NCI-H2227 treated with DMSO at 0.1 percent for 48 hours (cell line): ENCODE results near the gene CACNA1C.

Source experiments
- DNase-seq: peaks from one replicate; lab custom pipeline; 2025; lab: John Stamatoyannopoulos, UW

The CACNA1C gene

DNA sequence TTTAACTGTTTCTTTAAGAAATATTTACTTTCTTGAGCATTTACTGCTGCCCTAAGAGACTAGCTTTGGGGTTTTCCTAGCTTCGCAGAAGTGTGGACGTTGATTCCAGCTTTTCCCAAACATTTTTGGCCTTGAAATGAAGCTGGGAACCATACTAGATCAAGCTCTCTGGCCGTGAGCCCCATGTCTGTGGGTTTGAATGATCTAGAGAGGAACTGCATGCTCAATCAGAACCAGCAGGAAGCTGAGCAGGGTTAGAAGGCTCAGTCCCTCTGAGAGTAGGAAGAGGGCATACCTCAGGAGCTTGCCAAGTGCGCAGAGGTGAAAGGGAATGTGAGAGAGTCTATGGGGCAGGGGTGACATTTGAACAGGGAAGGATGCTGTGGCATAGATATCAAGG is 292.1 kb downstream of the CACNA1C start:
- no peak for DNase-seq

DNA sequence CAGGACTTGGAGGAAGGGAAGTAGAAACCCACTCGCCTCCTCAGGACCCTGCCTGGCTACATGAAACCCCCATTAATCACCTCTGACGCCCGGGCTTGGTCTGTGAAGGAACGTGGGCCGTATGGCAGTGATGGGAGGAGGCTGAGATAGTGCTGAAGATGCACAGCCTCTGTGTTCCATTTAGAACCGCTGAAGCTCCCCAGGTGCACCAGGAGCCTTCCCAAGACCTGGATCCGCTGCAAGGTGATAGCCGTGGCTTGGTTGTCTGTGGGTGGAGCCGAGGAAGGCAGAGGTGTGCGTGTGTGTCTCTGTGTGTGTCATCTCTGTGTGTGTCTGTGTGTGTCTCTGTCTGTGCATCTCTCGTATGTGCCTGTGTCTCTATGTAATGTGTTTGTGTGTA is 293.1 kb downstream of the CACNA1C start:
- no peak for DNase-seq

DNA sequence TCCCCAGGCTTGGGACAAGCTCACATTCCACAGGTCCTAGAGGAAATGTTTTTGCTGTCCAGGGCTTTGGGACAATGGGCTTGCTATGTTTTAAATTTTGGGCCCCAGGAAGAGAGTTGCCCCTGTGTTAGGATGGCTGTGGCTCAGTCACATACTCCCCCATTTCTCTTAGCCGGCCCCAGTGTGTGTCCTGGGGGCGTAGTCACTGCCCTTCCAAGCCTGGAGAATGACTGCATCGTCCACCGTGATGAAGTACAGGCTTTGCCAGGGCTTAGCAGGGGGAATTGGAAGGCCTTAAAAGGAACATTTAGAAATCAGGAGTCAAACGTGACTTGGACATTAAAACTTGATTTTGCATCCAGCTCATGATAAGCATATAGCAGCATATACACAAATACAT is 293.6 kb downstream of the CACNA1C start:
- no peak for DNase-seq

DNA sequence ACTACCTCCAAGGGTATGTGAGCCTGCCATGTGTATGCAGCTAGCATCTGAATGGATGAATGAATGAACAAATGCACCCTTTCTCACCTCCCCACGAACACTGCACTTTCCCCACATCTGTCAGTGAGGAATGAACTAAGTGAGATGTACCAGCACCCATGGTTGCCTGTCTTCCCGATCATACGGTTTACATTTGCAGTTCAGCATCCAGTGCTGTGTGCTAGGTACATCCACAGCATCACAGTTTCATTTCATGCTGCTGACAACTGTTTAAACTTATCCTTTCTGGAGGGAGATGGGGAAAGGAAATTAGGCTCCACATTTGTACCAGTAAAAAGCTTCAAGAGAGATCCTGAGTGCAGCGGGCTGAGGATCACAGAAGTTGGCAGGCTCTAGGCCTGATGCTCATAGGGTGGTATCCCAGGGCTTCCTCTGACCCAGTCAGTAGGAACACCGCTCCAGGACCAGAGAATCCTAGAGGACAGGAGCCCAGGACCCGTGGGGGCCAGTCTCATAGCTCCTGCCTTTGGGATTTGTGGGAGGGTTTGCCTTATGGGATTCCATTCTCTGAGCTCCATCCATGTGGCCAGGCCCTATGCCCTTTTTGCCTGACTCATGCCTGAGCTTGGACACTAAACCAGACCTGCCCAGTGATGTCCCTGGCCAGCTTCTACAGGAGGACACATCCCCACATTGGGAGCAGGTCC is 294.5 kb downstream of the CACNA1C start:
- DNase-seq: no peak

DNA sequence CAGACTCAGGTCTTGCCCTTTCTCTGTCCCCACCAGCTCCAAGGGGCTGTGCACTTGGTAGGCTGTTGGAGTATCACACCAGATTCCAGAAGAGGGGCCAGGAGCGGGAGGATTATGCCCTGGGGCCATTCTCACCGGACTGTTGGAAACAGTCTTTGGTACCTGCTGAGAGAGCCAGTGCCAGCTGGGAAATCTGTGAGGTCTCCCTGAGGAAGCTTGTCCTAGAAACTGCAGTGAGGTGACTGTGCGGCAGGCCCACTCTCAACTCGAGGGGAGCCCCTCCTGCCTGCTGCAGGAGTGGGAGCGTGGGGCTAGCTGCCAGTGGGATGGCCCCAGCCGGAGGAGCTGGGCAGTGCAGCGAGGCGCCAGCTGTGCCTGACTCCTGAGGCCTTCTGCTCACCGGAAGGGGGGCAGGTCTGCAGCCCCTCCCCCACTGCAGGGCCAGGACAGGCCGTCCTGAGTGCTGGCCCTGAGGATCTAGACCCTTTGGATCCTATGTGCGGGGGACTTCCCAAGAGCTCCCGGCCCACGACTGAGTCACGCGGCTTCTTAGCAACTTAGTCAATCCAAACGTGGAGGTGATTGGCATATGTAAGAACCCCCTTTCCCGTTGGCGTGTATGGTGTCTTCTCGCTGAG is 295.2 kb downstream of the CACNA1C start:
- DNase-seq: no peak

DNA sequence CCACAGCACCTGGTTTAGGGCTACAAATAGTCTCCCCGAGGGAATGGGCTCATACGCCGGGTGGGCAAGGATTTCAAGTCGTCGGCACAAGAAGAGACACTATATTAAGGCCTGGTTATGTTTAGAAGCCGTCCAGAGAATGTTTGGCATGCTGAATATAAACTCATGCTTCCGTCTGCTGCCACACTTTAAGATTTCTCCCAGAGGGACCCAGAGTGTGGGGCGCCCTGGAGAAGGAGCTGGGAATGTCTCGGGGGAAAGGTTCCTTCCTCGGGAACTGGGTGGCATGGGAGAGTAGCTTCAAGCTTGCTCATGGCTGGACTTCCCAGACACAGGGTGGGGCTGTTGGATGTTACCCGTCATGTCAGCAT is 295.7 kb downstream of the CACNA1C start:
- DNase-seq: no peak

DNA sequence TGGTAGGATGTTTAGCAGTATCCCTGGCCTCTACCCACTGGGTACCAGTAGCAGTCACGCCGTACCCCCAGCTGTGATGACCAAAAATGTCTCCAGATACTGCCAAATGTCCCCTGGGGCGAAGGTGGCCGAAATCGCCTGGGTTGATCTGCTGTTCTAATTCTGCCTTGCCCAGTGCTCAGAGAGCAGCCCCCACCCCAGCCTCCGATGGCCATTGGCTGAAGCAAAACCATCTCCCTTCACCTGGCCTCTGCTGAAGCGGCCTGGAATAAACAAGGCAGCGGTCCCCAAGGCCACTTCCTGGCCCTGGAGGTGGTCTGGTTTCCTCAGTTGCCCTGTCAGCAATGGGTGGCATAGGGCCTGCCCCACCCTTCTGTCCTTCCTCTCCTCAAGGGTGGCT is 298.4 kb downstream of the CACNA1C start:
- DNase-seq: no peak

DNA sequence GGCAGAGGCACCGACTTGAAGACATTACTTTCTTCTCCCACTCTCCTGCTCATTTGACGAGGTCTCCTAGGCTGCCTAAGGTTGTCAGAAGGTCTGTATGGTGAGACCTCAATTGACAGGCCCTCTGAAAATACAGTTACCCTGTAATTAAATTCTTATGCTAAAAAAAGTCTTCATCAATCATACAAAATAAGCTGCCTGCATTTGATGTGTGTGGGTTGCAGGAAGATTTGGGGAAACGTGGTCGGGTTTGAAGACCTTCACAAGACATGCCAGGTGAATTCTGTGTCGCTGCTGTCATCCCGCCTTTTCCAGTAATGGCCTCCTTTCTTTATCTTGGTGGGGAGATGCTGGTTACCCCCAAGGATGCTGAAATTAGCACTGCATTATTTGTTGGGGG is 299.4 kb downstream of the CACNA1C start:
- DNase-seq: no peak

DNA sequence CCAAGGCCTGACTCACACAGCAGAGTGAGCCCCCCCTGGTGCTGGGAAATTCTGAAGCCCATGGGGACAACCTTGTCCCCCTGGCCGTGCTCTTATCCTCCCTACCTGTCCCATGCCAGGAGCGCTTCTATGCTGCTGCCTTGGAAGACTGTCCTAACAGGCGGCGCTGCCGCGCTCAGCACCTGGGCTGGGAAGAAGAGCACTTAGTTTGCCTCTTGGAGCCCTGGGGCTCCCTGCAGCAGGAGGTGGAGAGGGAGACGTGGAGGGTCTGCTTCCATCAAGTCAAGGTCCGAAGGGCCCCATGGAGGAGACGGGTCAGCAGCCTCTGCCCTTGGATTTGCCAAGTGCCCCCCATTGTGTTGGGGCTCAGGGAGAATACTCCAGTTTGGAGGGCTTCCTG is 300.5 kb downstream of the CACNA1C start:
- no peak for DNase-seq

DNA sequence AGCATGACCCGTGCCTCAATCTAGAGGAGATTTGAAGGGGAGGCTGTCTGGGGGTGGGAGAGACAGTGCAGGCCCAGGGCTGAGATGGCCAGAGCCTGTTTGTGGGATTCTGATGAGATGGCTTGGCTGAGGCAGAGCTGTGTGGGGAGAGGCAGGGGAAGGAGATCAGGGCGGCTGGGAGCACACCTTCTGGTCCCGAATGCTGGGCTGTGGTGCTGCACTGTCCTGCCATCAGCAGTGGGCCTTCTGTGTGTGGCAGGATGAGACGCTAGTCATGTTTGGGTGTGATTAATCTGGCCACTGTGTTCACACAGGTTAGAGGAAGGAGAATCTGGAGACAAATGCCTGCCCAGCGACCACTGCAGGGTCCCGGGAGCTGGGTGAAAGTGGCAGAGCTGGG is 300.9 kb downstream of the CACNA1C start:
- no peak for DNase-seq

DNA sequence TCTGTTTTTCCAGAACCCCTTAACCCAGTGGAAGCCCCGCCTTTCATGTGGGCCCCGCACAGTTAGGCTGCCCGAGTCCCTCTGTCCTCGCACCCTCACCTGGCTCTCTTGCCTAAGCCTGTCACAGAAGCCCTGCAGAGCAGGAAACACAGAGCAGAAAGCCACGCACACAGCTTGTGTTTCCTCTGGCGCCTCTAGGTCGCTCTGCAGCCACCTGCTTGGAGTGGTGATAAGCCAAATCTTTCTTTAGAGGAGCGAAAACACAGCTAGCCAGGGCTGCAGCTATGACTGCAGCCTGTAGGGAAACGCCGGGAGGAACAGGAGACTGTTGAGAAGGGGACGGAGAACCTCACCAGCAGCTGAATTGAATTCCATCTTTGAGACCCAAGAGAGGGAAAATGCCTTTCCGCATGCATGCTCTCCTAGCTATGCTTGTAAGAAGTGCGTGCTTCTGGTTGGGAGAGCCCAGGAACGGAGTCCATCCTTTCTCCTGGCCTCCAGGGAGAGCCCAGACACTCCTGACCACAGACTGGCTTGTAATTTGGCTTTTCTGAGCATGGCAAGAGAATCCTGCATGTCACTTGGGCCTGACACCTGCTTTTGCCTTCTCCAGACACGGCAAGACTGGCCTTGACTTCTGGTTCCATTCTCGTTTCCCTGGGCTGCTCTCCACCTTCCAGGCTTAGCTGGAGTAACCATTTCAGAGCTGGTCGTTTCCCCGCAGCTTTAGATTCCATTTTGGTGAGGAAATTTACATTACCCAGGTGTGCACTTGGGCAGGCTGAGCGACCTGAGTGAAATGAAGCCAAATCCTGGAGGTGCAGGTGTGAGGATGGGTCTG is 301.6 kb downstream of the CACNA1C start:
- DNase-seq: no peak

DNA sequence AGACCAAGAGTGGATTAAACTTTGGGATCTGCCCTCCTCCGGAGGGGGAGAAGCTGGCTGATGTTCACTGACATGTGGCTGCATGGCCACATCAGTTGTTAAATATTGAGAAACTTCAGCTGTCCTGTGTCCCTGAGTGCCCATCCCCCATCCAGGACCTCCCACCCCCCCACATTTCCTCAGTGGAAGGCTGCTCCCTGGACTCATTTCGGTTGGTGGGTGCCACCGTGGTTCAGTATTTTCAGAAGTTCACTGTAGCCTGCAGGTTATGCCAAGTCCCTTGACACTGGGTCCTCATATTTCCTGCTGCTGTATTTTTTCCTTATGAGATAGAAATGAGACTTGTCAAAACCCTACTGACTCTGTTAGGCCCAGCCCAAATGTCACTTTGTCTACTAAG is 302.4 kb downstream of the CACNA1C start:
- no peak for DNase-seq

DNA sequence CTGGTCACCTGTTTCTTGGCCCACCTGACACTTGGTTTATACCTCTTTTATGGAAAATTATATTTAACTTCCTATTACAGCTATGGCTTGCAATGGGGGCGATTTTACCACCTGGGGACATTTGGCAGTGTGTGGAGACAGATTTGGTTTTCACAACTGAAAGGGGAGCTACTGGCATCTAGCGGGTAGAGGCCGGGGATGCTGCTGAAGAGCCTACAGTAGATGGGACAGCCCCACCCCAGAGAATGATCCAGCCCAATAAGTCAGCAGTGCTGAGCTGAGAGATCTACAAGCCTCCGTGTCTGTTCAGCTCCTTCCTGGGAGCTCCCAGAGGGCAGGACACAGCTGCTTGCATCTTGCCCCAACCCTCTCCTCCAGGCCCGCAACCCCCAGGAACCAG is 302.8 kb downstream of the CACNA1C start:
- DNase-seq: no peak

DNA sequence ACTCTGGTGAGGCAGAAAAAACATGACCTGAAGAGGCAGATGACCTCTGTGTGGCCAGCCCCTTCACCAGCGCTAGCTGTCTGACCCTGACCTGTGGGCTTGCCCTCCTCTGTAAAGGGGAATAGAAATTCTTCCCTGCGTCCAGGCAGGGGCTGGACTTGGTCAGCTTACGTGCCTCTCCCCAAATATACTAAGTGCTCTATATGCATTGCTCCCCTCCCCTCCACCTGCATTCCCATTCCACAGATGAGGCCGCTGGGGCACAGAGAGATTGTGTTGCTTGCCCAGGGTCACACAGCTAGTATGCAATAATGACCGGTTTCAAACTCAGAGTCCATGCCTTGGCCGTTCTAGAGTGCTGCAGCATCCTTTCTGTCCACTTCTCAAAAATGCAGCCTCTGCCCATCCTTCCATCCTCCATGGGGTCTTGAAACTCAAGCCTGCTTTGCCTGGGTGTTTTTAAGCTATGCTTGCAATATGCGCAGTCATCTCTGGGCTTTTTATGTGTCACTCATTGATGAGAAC is 303.9 kb downstream of the CACNA1C start:
- DNase-seq: no peak

DNA sequence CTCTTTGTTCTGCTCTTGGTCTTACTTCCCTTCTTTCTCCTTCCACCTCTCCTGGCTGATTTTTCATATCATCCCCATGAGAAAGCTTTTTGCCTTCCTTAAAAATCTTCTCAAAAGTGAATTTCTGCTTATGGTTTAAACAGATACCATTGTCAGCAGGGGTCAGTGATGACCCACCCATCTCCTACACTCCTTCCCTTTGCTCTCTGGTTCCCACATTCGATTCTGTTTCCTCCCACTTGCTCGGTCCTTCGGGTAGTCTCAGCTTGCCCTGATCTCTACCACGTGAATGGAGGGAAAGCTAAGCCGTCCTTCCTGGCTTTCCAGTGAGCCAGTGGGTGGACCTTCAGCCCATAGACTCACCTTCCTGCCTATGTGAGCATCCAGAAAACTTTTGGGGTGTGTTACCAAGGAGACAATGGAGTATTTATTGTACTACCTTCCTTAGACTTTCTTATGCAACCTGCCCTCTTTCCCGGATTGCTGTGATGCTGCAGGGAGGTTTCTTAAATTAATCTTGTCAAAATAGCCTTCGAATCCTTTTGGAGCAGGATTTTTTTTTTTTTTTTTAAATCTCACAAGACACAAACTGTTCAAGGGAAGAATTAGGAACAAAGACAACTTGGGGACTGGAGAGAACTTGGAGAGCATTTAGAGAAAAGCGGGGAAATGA is 306.3 kb downstream of the CACNA1C start:
- no peak for DNase-seq

DNA sequence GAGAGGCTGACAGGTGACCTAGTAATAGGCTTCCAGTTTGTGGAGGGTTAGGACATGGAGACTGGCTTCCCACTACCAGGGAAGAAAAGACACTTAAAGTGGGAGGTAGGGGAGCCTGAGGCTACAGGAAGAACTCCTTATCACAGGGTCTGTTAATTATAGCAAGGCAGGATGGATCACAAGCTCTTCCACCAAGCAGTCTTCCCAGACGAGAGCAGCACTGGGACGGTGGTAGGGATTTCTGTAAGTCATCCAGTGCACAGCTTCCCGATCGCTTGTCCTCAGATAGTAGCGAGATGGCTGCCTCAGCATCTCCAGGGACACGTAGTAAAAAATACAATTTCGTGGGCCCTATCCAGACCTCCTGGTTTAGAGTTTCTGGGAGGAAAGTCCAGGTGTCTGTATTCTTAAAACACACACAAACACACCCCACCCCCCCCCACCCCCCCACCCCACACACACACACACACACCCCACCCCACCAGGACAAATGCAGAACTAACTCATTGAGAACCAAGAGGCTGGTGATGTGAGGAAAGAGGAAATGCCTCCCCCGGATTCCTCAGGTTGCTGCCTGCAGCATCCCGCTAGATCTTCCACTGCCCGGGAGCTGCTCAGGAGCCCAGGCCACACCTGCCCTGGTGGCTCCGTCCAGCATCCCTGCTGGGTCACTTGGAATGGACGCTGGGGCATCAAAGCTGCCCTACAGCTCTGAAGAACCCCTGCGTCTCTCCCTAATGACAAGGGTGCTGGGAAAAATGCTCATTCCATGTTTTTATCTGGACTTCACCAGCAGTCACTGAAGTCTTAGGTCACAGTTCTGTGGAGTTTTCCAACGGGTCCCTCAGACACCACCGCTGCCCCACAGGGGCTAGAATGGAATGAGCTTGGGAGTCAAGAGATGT is 307.2 kb downstream of the CACNA1C start:
- no peak for DNase-seq

DNA sequence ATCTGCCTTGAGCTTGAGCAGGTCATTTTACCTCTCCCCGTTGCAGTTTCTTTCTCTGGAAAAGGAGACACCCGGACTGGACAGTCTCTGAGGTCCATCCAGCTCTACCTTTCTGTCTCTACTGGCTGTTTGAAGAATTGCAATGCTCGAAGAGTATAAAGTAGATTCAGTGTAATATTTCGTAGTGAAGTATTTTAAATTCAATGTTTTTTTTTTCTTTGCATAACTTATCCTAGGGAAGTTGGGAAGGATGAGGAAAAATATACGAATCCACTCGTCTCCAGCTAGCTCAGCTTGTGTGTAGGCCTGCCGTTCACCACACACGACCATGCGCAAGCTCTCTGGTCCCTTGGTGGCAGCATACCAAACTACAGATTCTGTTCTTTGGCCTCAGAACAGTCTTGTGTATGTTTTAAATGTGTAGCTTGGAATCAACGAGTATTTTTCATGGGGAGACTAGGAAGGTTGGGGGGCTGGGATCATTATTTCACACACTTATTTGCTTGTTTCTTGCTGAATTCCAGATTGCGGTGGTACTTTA is 307.9 kb downstream of the CACNA1C start:
- DNase-seq: no peak

DNA sequence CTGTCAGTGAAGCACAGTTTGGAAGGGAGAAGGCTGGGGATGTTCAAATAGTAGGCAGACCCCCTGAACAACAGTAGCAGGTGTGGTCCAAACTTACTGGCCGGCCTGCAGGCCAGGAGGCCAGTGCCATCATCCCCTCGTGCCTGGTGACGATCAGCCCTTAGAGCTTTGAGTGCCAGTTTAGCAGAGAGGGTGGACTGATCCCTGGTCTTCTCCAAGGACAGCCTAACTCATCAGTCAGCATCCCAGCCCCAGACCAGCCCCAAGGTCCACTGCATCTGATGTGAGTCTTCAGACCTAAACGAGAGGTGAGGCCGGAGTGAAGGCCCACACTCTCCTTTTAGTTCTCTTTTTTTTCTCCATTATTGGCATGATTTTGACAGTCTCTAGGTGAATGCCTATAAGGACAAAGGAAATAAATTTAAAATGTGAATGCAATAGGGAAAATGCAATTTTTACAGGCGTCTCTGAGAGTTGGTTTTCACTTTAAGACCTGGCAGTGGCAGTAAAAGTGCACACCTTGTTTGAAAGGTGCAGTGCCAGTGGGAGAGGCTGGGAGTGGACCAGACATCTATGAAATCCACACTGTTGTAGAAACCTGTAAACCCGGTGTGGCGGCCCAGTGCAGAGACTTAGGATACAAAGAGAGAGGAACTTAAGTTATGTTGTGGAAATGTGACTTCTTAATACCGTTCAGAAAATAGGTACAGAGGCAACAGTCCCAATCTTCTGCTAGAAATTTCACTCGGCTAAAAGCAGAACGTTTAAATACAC is 311.2 kb downstream of the CACNA1C start:
- no peak for DNase-seq

DNA sequence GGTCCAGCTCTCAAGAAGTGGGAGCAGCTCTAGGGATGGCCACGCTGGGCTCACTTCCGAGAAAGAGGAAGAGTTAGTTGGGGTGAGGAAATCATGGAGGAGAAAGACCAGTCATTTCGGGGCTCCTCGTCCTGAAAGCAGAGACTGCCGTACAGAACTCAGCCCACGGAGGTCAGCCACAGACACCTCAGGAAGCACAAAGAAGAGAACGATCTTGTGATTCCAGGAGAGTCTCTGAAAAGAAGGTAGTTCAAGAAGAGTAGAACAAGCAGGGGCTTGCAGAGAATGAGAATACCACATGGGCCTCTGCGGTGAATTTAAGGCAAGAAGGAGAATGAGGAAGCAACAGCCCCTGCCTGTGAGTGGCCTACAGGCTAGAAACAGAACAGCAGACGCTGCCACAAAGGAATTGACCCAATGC is 311.9 kb downstream of the CACNA1C start:
- no peak for DNase-seq

DNA sequence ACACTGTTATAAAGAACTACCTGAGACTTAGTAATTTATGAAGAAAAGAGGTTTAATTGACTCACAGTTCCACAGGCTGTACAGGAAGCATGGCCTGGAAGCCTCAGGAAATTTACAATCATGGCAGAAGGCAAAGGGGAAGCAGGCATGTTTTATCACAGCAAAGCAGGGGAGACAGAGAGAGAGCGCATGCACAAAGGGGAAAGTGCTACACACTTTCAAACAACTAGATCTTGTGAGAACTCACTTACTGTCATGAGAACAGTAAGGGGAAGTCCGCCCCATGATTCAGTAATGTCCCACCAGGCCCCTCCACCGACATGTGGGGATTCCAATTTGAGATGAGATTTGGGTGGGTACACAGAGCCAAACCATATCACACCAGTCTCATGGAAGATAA is 313.9 kb downstream of the CACNA1C start:
- no peak for DNase-seq
